Rectal smooth muscle tissue (tissue), 1 donor: ENCODE data around the gene OR5J2.
"Not testable (repeated sequence)": the region's sequence is repeated elsewhere in the genome, so short reads cannot be mapped to it uniquely, and the experiment has no call there.

Source experiments
- H3K27ac ChIP-seq: one replicate; pipeline ENCODE4 v1.7.0; 2013; ENCODE audit warnings: low read depth, low read length, inconsistent platforms
- H3K27me3 ChIP-seq: one replicate; pipeline ENCODE4 v1.7.0; 2013; ENCODE audit warnings: low read length; ENCODE audit not compliant: control insufficient read depth, insufficient read depth
- H3K36me3 ChIP-seq: one replicate; pipeline ENCODE4 v1.7.0; 2013; ENCODE audit warnings: low read length; ENCODE audit not compliant: control insufficient read depth, insufficient read depth
- H3K4me1 ChIP-seq: one replicate; pipeline ENCODE4 v1.7.0; 2013; ENCODE audit warnings: low read length; ENCODE audit not compliant: control insufficient read depth, insufficient read depth
- H3K4me3 ChIP-seq: one replicate; pipeline ENCODE4 v1.7.0; 2013; ENCODE audit warnings: low read length
- H3K9ac ChIP-seq: one replicate; pipeline ENCODE4 v1.7.0; 2013; ENCODE audit warnings: low read length

OR5J2 gene

DNA sequence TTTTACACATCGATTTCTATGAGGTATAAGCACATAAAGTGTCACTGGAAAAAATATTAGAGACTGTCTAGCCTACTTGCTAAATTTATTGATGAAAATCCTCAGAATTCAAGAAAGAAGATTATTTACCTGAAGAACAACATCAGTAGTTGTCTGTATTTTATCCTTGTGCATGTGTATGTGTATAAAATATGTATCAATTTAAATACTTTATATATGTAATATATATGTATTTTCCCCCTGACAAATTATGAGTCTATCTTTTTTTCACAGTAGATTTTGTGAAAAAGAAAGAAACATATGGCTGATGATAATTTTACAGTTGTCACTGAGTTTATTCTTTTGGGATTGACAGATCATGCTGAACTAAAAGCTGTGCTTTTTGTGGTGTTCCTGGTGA is at the start of gene OR5J2:
Gene OR5J2, plus strand, starts transcription at position 301 of the 400 bp plus-strand sequence. Its CDS starts 0 bp downstream, at position 301.
- Histone ChIP-seq H3K36me3 (no peaks in the 10 kb centered on the region), H3K4me3 (no peak within 1 kb of the TSS), H3K27ac (no peak within 1 kb of the TSS), H3K4me1 (no peaks in the 10 kb centered on the region), H3K27me3 (no peaks in the 10 kb centered on the region), H3K9ac (no peak within 1 kb of the TSS)

DNA sequence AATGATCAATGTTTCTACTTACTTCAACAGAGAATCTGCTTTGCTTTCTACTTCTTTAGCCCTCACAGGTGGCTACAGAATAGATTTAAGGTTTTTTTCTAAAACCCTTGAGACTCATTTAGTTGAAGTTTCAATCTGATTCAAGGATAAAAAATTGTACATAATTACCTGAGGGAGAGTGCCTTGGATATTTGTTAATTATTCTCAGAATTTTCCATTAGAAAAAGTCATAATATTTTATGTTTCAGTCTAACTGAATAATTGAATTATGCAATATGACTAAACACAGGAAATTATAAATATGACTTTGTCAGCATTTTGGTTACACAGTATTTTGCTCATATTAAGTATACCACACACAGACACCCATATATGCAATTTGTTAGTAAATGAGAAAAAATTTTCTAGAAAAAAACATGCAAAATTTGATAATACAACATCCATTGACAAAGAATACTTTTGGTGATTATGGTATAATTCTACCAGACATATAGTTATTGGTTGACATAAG is 36.2 kb upstream of the OR5J2 start, which contains the start of gene OR8J3:
Gene OR8J3, minus strand, starts transcription at position 51 of the 511 bp plus-strand sequence. CDS start 2,483 bp downstream, outside the sequence.
- no peaks in the 10 kb centered on the region for H3K4me1 ChIP-seq
- no peak within 1 kb of the TSS for H3K27ac ChIP-seq
- H3K27me3 ChIP-seq, result no peaks in the 10 kb centered on the region
- no peak within 1 kb of the TSS for H3K4me3 ChIP-seq
- H3K36me3 ChIP-seq, result no peaks in the 10 kb centered on the region
- no peak within 1 kb of the TSS for H3K9ac ChIP-seq

DNA sequence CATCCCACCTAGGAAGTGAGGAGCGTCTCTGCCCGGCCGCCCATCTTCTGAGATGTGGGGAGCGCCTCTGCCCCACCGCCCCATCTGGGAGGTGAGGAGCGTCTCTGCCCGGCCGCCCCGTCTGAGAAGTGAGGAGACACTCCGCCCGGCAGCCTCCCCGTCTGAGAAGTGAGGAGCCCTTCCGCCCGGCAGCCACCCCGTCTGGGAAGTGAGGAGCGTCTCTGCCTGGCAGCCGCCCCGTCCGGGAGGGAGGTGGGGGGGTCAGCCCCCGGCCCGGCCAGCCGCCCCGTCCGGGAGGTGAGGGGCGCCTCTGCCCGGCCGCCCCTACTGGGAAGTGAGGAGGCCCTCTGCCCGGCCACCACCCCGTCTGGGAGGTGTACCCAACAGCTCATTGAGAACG is 32.7 kb upstream of the OR5J2 start:
- not testable (repeated sequence) for H3K27me3 ChIP-seq, H3K27ac ChIP-seq, H3K36me3 ChIP-seq, H3K4me3 ChIP-seq, H3K4me1 ChIP-seq, H3K9ac ChIP-seq

DNA sequence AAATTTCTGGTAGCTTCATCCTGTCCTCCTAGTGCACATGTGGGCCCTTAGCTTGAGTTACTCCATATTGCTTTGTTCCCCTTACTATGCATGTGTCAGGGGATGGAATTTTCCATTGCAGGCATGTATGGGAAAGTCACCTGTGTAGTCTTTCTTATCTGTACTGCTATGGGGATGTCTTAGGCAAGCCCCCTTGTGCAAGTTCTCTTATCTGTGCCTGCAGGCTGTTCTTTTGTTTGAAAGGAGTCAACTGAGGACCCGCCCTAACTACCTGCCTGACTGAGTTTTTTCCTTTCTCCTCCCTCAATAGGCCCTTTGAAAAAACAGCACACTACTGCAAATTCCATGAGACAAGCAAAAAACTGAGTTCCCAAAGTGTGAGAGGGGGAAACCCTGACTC is 25.0 kb upstream of the OR5J2 start:
- H3K27me3 ChIP-seq, result no peaks in the 10 kb centered on the region
- no peaks in the 10 kb centered on the region for H3K36me3 ChIP-seq
- H3K4me1 ChIP-seq, result no peaks in the 10 kb centered on the region
- no peak overlapping the region for H3K27ac ChIP-seq
- H3K9ac ChIP-seq, result no peak overlapping the region
- H3K4me3 ChIP-seq, result no peak overlapping the region

DNA sequence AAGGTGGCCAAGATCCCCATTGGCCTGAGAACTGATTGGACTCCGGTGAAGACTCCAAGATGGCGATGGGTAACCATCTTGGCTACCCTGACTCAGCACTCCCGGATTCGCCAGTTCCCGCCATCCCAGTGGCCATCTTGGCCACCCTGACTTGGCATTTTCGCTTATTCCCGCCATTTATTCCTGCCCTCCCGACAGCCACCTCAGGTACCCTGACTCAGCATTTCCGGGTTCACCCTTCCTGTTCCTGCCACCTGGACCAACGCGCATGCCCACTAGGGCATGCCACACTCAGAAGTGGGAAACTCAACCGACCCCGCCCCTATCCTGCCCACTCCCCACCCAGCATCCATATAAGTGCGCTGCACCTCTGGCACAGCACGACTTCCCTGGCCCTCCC is 24.1 kb upstream of the OR5J2 start:
- no peak overlapping the region for H3K9ac ChIP-seq
- no peak overlapping the region for H3K4me3 ChIP-seq
- H3K36me3 ChIP-seq, result no peaks in the 10 kb centered on the region
- no peaks in the 10 kb centered on the region for H3K27me3 ChIP-seq
- no peaks in the 10 kb centered on the region for H3K4me1 ChIP-seq
- H3K27ac ChIP-seq, result no peak overlapping the region

DNA sequence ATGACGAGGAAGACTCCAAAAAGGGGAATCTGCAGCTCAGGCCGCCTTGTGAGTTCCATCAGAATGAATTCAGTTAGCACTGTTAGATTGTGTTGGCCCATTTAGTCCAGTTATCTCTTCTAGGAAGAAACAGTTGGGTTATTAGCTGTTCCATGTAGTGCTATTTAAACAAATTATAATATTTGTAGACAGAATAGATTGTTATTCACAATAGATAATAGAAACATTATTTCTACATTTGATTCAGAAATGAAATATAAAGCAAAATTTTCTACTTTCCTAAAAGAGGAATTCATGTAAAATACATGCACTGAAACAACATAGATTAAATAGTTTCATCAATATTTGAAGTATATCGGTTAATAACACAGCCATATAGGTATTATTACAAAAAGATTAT is 16.2 kb upstream of the OR5J2 start, which contains the start of gene OR8K5:
Gene OR8K5, minus strand, starts transcription at position 101 of the 400 bp plus-strand sequence. Its CDS starts 0 bp downstream, at position 101.
- Histone ChIP-seq H3K4me3 (no peak within 1 kb of the TSS), H3K27ac (no peak within 1 kb of the TSS), H3K4me1 (no peaks in the 10 kb centered on the region), H3K27me3 (no peaks in the 10 kb centered on the region), H3K36me3 (no peaks in the 10 kb centered on the region), H3K9ac (no peak within 1 kb of the TSS)

DNA sequence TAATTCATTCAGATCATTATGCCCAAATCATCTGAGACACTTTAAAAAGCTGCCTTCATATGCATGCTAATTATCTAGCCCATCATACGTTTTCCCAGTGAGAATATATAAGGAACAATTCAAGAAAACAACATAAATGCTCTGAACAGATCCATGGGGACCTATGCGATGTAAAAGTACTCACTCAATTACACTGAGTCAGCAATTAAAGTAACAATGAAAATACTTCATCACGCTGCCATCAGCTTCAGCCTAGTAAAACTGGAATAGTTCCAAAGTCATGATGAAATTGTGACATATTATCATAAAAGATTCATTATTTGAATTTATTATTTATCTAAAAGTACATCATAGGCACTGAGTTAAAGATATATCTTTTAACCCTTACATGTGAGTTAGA is 12.6 kb upstream of the OR5J2 start:
- no peak overlapping the region for H3K9ac ChIP-seq
- H3K4me1 ChIP-seq, result no peaks in the 10 kb centered on the region
- H3K4me3 ChIP-seq, result no peak overlapping the region

DNA sequence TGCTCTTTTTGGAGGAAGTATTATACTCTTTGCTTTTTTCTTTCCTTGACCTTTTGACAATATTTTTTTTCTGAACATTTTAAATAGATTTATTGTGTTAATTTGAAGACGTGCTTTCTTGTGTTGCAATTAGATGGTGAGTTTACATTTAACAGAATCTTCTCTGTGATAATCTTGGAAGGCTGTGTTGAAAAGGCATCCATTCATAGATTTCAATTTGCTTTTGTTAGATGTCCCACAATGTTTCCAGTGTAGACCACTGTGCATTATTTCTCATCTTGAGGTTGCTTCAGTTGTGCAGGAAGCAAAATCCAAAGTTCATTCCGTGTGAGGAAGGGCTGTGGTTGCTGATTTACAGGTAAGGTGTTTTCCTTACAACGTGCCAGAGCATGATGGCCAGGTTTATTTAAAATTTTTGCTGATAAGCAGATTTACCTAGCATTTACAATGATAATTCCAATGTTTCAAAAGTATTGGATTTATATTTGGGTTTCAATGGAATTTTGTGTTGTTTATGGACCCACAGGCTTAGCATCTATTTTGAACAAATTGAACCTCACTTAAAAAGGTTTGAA is 4.1 kb upstream of the OR5J2 start:
- Histone ChIP-seq H3K27ac (no peak overlapping the region), H3K27me3 (no peaks in the 10 kb centered on the region), H3K4me1 (no peaks in the 10 kb centered on the region), H3K36me3 (no peaks in the 10 kb centered on the region), H3K9ac (no peak overlapping the region), H3K4me3 (no peak overlapping the region)

More for the DNA sequence above, 12.6 kb upstream of the OR5J2 start:
- Histone ChIP-seq H3K27me3 (no peaks in the 10 kb centered on the region), H3K36me3 (no peaks in the 10 kb centered on the region), H3K27ac (no peak overlapping the region)

DNA sequence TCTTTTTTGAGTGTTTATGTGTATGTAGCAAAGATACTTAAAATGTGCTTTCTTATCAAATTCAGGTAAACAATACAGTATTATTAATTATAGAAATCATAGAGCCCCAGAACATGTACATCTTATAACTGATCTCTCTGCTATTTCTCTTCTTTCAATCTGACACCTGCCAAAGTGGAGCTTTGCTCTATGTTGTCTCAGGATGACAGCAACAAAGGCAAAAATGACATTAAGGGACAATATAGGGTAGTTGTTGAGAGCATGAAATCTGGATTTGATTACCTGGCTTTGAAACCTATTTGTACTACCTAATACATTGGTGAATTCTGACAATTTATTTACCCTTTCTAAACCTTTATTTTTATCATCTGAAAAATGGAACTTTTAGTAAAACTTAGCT is 7.0 kb downstream of the OR5J2 start:
- Histone ChIP-seq H3K27me3 (no peaks in the 10 kb centered on the region), H3K4me3 (no peak overlapping the region), H3K27ac (no peak overlapping the region), H3K36me3 (no peaks in the 10 kb centered on the region), H3K4me1 (no peaks in the 10 kb centered on the region), H3K9ac (no peak overlapping the region)

DNA sequence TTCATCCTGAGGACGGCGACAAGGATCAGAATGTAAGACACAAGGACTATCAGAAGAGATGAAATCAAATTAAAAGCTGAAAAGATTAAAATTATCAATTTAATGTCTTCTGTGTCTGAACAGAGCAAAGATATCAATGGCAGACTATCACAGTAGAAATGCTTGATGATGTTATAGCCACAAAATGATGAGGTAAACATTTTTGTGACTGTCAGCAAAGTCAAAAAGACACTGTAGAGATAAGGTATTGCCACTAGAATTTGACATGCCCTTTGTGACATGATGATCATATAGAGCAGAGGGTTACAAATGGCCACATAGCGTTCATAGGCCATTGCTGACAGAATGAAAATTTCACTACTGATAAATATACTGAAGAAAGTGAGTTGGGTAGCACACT is 12.2 kb downstream of the OR5J2 start:
- Histone ChIP-seq H3K27ac (no peak overlapping the region), H3K36me3 (no peaks in the 10 kb centered on the region), H3K4me1 (no peaks in the 10 kb centered on the region), H3K27me3 (no peaks in the 10 kb centered on the region), H3K9ac (no peak overlapping the region), H3K4me3 (no peak overlapping the region)

DNA sequence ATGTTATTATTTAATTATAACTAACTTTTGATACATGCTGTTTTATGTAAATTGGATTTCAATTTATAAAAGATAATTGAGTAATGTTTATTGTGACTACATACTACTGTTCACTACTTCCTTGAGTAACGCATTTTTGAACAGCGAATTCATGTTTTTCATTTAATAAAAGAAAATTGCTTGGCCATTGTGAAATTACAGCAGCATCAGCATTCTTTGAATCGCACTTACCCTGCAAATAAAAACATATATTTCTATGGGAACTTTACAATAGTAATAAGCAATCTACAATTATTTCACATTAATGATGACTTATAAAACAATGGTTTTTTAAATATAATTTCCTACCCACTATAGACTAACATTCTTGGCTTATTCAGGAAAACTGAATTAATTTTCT is 20.3 kb downstream of the OR5J2 start:
- H3K36me3 ChIP-seq, result no peaks in the 10 kb centered on the region
- no peaks in the 10 kb centered on the region for H3K4me1 ChIP-seq
- no peaks in the 10 kb centered on the region for H3K27me3 ChIP-seq
- H3K9ac ChIP-seq, result no peak overlapping the region
- H3K27ac ChIP-seq, result no peak overlapping the region
- no peak overlapping the region for H3K4me3 ChIP-seq

DNA sequence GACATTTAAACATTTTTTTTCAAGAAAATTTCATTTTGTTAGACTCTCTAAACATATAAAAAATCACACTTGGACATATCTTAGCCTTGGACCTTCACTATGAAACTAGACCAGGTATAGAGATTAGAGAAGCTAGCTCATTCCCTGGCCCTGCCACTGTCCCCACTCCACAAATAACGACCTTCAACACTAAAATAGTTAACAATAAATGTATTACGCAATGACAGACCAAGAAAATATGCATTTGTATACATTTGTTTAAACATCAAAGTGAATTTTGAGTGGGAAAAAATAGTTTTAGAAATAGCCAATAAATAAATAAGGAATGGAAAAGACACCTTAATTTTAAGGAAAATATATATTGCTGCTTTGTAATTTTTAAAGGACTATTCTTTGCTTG is 20.9 kb downstream of the OR5J2 start:
- no peak overlapping the region for H3K27ac ChIP-seq
- no peaks in the 10 kb centered on the region for H3K27me3 ChIP-seq
- no peak overlapping the region for H3K9ac ChIP-seq
- no peaks in the 10 kb centered on the region for H3K4me1 ChIP-seq
- H3K36me3 ChIP-seq, result no peaks in the 10 kb centered on the region
- H3K4me3 ChIP-seq, result no peak overlapping the region

DNA sequence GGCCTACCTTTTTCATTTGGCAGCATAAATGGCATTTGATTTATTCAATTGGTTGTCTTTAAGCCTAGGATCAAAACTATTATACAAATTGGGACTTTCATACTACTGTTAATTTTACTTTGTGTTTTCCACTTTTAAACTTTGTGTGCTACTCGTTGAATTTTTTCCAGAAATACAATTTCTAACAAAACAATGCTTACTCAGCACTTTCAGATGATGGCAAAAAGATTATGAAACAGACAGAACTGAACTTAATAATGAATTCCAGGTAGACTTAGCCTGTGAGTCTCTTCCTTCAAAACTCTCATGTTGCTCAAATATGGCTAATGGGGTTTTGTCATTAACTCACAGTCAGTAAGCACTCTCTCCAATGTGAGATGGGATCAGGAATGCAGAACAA is 31.4 kb downstream of the OR5J2 start:
- H3K9ac ChIP-seq, result no peak overlapping the region
- H3K4me3 ChIP-seq, result no peak overlapping the region
- H3K27ac ChIP-seq, result no peak overlapping the region
- H3K27me3 ChIP-seq, result no peaks in the 10 kb centered on the region
- no peaks in the 10 kb centered on the region for H3K36me3 ChIP-seq
- H3K4me1 ChIP-seq, result no peaks in the 10 kb centered on the region
